GM23338 (cell line): ENCODE data around the gene B4GALNT1. TPM values are rescaled to one million over a fixed set of nuclear protein-coding genes. Genes with fewer than 3 reads are reported as not detected.

ENCODE experiments used
- ATAC-seq: fragments of 200-7000 bp; cut with Tn5 transposase; 3 replicates; pipeline ENCODE4 v1.9.1; 2020
- DNase-seq: peaks from one replicate; pipeline ENCODE4 v3.0.0-alpha.2; 2015; ENCODE audit warnings: low spot score
- H2AFZ ChIP-seq: fragments of 200-600 bp; sonication (generic); 2 replicates; pipeline ENCODE4 v1.8.0; 2016; ENCODE audit warnings: antibody characterized with exemption, mild to moderate bottlenecking, moderate library complexity
- H3F3A ChIP-seq: fragments of 200-600 bp; sonication (generic); replicated peaks from 2 replicates; pipeline ENCODE4 v1.8.0; 2017; ENCODE audit warnings: antibody characterized with exemption, mixed run types, low read depth
- H3K27ac ChIP-seq: fragments of 200-600 bp; sonication (generic); 2 replicates; pipeline ENCODE4 v1.6.1; 2016; ENCODE audit warnings: low read depth
- H3K27me3 ChIP-seq: fragments of 200-600 bp; sonication (generic); 2 replicates; pipeline ENCODE4 v1.8.0; 2016; ENCODE audit warnings: mild to moderate bottlenecking, mixed run types, moderate library complexity; ENCODE audit not compliant: insufficient read depth
- H3K36me3 ChIP-seq: fragments of 200-600 bp; sonication (generic); 2 replicates; pipeline ENCODE4 v1.8.0; 2016; ENCODE audit warnings: mild to moderate bottlenecking; ENCODE audit not compliant: insufficient read depth
- H3K4me1 ChIP-seq: fragments of 200-600 bp; sonication (generic); 2 replicates; pipeline ENCODE4 v1.8.0; 2016; ENCODE audit warnings: mild to moderate bottlenecking, moderate library complexity; ENCODE audit not compliant: insufficient read depth
- H3K4me2 ChIP-seq: fragments of 200-600 bp; sonication (generic); 2 replicates; pipeline ENCODE4 v1.7.1; 2017; ENCODE audit warnings: mixed run types
- H3K4me3 ChIP-seq: fragments of 200-600 bp; sonication (generic); 2 replicates; pipeline ENCODE4 v1.6.1; 2016; ENCODE audit warnings: mixed run types
- H3K79me2 ChIP-seq: fragments of 200-600 bp; sonication (generic); replicated peaks from 2 replicates; pipeline ENCODE4 v1.8.0; 2017; ENCODE audit warnings: mild to moderate bottlenecking; ENCODE audit not compliant: insufficient read depth
- H3K9me2 ChIP-seq: fragments of 200-600 bp; sonication (generic); 2 replicates; pipeline ENCODE4 v1.8.0; 2017; ENCODE audit not compliant: insufficient read depth
- H4K20me1 ChIP-seq: fragments of 200-600 bp; sonication (generic); replicated peaks from 2 replicates; pipeline ENCODE4 v1.8.0; 2017; ENCODE audit warnings: mild to moderate bottlenecking; ENCODE audit not compliant: insufficient read depth
- H3K27ac Mint-ChIP-seq: 2 replicates; pipeline ENCODE4 v1.8.0; 2020; ENCODE audit warnings: inconsistent platforms, mild to moderate bottlenecking, moderate library complexity, mixed read lengths
- H3K27me3 Mint-ChIP-seq: 3 replicates; pipeline ENCODE4 v1.8.0; 2022; ENCODE audit warnings: low read depth, mild to moderate bottlenecking, moderate library complexity, mixed read lengths, inconsistent platforms; ENCODE audit not compliant: insufficient read depth, poor library complexity
- H3K36me3 Mint-ChIP-seq: 3 replicates; pipeline ENCODE4 v1.8.0; 2021; ENCODE audit warnings: low read depth, mild to moderate bottlenecking, inconsistent platforms, moderate library complexity, mixed read lengths
- H3K4me1 Mint-ChIP-seq: 3 replicates; pipeline ENCODE4 v1.8.0; 2020; ENCODE audit warnings: mild to moderate bottlenecking, inconsistent platforms, mixed read lengths
- H3K4me3 Mint-ChIP-seq: 3 replicates; pipeline ENCODE4 v1.8.0; 2021; ENCODE audit warnings: moderate library complexity, mild to moderate bottlenecking, inconsistent platforms, mixed read lengths
- H3K9me3 Mint-ChIP-seq: 3 replicates; pipeline ENCODE4 v1.8.0; 2020; ENCODE audit warnings: moderate library complexity, mild to moderate bottlenecking, inconsistent platforms, mixed read lengths
- CTCF ChIP-seq, 2 experiments: fragments of 200-600 bp in 1 of 2; sonication (generic) in 1 of 2; conservative IDR thresholded peaks; 2 replicates each; pipeline versions ENCODE4 v1.5.1 to v1.6.1; 2016 to 2017; ENCODE audit warnings: antibody characterized with exemption in 2 of 2, low read depth in 2 of 2, mild to moderate bottlenecking in 2 of 2, moderate library complexity in 1 of 2
- EZH2 ChIP-seq: fragments of 200-600 bp; sonication (generic); IDR thresholded peaks from one replicate; pipeline ENCODE4 v1.8.0; 2017; ENCODE audit warnings: antibody characterized with exemption, mild to moderate bottlenecking, low read depth; ENCODE audit not compliant: unreplicated experiment
- JUNB ChIP-seq: IDR thresholded peaks from one replicate; pipeline ENCODE4 v1.6.1; 2016; ENCODE audit warnings: antibody characterized with exemption; ENCODE audit not compliant: unreplicated experiment
- ZNF331 ChIP-seq: fragments of 250-450 bp; sonication (Bioruptor Pico); IDR thresholded peaks from 2 replicates; pipeline ENCODE4 v1.5.0; 2020; ENCODE audit warnings: low read depth, mild to moderate bottlenecking, moderate library complexity
- polyA plus RNA-seq: library from polyadenylated mRNA; unstranded; fragments of >200 nt; fragmentation: Nextera tagmentation; extraction: Ambion mirVana; gene quantifications from 2 replicates; pipeline ENCODE4 v1.2.1, GENCODE V29; 2016
- total RNA-seq: library from RNA; depleted of rRNA; stranded (reverse); fragments of >200 nt; shearing (Covaris generic); gene quantifications from 2 replicates; pipeline ENCODE4 v1.2.3, GENCODE V29; 2014

B4GALNT1 gene
- total and polyA plus RNA-seq, 2 experiments from 2014 or later: 1.3 to 2.4 TPM

GRCh38 chr12:57620245-57620935, 12.6 kb downstream of the B4GALNT1 start:
- Mint-ChIP-seq H3K27ac (no peak overlapping the region), H3K9me3 (no peaks in the 10 kb centered on the region), H3K36me3 (peaks cover 12% of the 10 kb centered on the region; the same call in 2 of the 3 replicates), H3K4me1 (peaks cover 22% of the 10 kb centered on the region), H3K27me3 (peaks cover 98% of the 10 kb centered on the region), H3K4me3 (peak overlapping the region; percentile 71)
- ATAC-seq: peak; percentile 2; the same call in 2 of the 3 replicates
- Histone ChIP-seq H3K4me3 (peak overlapping the region; percentile 59), H2AFZ (no peak overlapping the region; the same call in 1 of the 2 replicates), H3K9me2 (no peaks in the 10 kb centered on the region), H3K4me2 (peak overlapping the region; percentile 87), H4K20me1 (peaks cover 8% of the 10 kb centered on the region), H3K79me2 (no peaks in the 10 kb centered on the region), H3K4me1 (peaks cover 24% of the 10 kb centered on the region), H3F3A (0 out of 2 replicates have a peak, but pooled peaks cover 13% of the 10 kb centered on the region), H3K27ac (no peak overlapping the region), H3K27me3 (peaks cover 100% of the 10 kb centered on the region), H3K36me3 (peaks cover 4% of the 10 kb centered on the region; the same call in 1 of the 2 replicates)
- no peak for TF ChIP-seq CTCF (conservative IDR thresholded peaks at IDR 0.05; ENCODE audit: low read depth in 2 of 2)
- TF ChIP-seq EZH2: peak; percentile 70
- no peak for TF ChIP-seq ZNF331
- no peak for TF ChIP-seq JUNB
- no peak for DNase-seq

- Mint-ChIP-seq H3K36me3 (peaks cover 17% of the 10 kb centered on the region; the same call in 2 of the 3 replicates), H3K27ac (no peak overlapping the region), H3K4me1 (peaks cover 22% of the 10 kb centered on the region), H3K9me3 (no peaks in the 10 kb centered on the region), H3K4me3 (peak overlapping the region; percentile 67), H3K27me3 (peaks cover 97% of the 10 kb centered on the region)
- peaks cover 4% of the 10 kb centered on the region; the same call in 1 of the 2 replicates for H3K36me3 ChIP-seq
- 0 out of 2 replicates have a peak, but pooled peaks cover 13% of the 10 kb centered on the region for H3F3A ChIP-seq
- no peak overlapping the region for H3K27ac ChIP-seq
- TF ChIP-seq CTCF (conservative IDR thresholded peaks at IDR 0.05; ENCODE audit: low read depth in 2 of 2) (no peak), EZH2 (peak; percentile 74)
- DNase-seq (peak; percentile 66), ATAC-seq (peak; percentile 52)
- peak overlapping the region; percentile 56 for H2AFZ ChIP-seq
- no peaks in the 10 kb centered on the region for H3K79me2 ChIP-seq
- no peaks in the 10 kb centered on the region for H3K9me2 ChIP-seq
- peaks cover 100% of the 10 kb centered on the region for H3K27me3 ChIP-seq
- H3K4me2 ChIP-seq: peak overlapping the region; percentile 87
- peaks cover 24% of the 10 kb centered on the region for H3K4me1 ChIP-seq
- H3K4me3 ChIP-seq: peak overlapping the region; percentile 59
- peaks cover 8% of the 10 kb centered on the region for H4K20me1 ChIP-seq
These were observed 13.4 kb downstream of the B4GALNT1 start for GRCh38 chr12:57619434-57620244.
